ENCODE results near the gene SATB2. TPM values are rescaled to one million over a fixed set of nuclear protein-coding genes. Genes with fewer than 3 reads are reported as not detected.

The SATB2 gene
- total RNA-seq, 4 donors from 2014 or later, result 2.6 to 3.7 (median 3.3) TPM

- intact Hi-C loops (cut with DNase I; ENCODE audit: low total_unique reads), result no loop called here
- TF ChIP-seq CTCF (IDR thresholded peaks at IDR 0.05) (no peak), POLR2A (IDR thresholded peaks at IDR 0.05) (no peak)
- no peak overlapping the region for H3K4me3 ChIP-seq (ENCODE audit: low read depth, poor library complexity, severe bottlenecking)
- DNase-seq (ENCODE audit: low spot score in 2 of 2), result no peak
- 12 to 35% methylated on average over 32 to 43 of the region's 46 CpGs for WGBS, 2 donors
Observed at GRCh38 chr2:199464606-199465352, 7.0 kb upstream of the SATB2 start.

GRCh38 chr2:199463708-199464605 is 6.2 kb upstream of the SATB2 start:
- WGBS, 2 donors, result 5 to 6% methylated on average over 48 to 60 of the region's 64 CpGs
- intact Hi-C loops (cut with DNase I; ENCODE audit: low total_unique reads), result no loop called here
- peak overlapping the region; percentile 8 for H3K4me3 ChIP-seq (ENCODE audit: low read depth, poor library complexity, severe bottlenecking)
- peak in 1 of 2 donors; percentile 87 for DNase-seq (ENCODE audit: low spot score in 2 of 2)
- TF ChIP-seq CTCF (IDR thresholded peaks at IDR 0.05) (no peak), POLR2A (IDR thresholded peaks at IDR 0.05) (no peak)

- DNase-seq (ENCODE audit: low spot score in 2 of 2), result peak in 1 of 2 donors; percentile 95
- 0 to 3% methylated on average over 36 to 63 of the region's 63 CpGs for whole genome bisulfite sequencing, 2 donors
- TF ChIP-seq CTCF (IDR thresholded peaks at IDR 0.05), result peak in 1 of 3 donors; percentile 42
- TF ChIP-seq POLR2A (IDR thresholded peaks at IDR 0.05), result no peak
- intact Hi-C loops (cut with DNase I; ENCODE audit: low total_unique reads), result no loop called here
- H3K4me3 ChIP-seq (ENCODE audit: low read depth, poor library complexity, severe bottlenecking), result peak overlapping the region; percentile 6
Observed at GRCh38 chr2:199462956-199463692, 5.4 kb upstream of the SATB2 start.

GRCh38 chr2:199462347-199462955 is 4.7 kb upstream of the SATB2 start:
- WGBS, 2 donors, result 19 to 30% methylated on average over 37 to 44 of the region's 46 CpGs
- DNase-seq (ENCODE audit: low spot score in 2 of 2), result no peak
- H3K4me3 ChIP-seq (ENCODE audit: low read depth, poor library complexity, severe bottlenecking), result no peak overlapping the region
- TF ChIP-seq POLR2A (IDR thresholded peaks at IDR 0.05), result no peak
- no peak for TF ChIP-seq CTCF (IDR thresholded peaks at IDR 0.05)
- intact Hi-C loops (cut with DNase I; ENCODE audit: low total_unique reads), result no loop called here

- TF ChIP-seq CTCF (IDR thresholded peaks at IDR 0.05) (no peak), POLR2A (IDR thresholded peaks at IDR 0.05) (no peak)
- 48 to 55% methylated on average over 33 to 35 of the region's 35 CpGs for WGBS, 2 donors
- no peak overlapping the region for H3K4me3 ChIP-seq (ENCODE audit: low read depth, poor library complexity, severe bottlenecking)
- DNase-seq (ENCODE audit: low spot score in 2 of 2), result no peak
- intact Hi-C loops (cut with DNase I; ENCODE audit: low total_unique reads), result no loop called here
Observed at GRCh38 chr2:199461711-199462346, 4.1 kb upstream of the SATB2 start.

All from lower leg skin (tissue), 4 donors.